GM12878 (cell line): Measurements from ENCODE around the gene ASIC4. TPM values are rescaled to one million over a fixed set of nuclear protein-coding genes. Genes with fewer than 3 reads are reported as not detected.

Experiments used
- ATAC-seq: fragments of 200-7000 bp; cut with Tn5 transposase; 3 replicates; pipeline ENCODE4 v1.9.1; 2020; ENCODE audit warnings: mild to moderate bottlenecking, moderate library complexity
- BruUV-seq: library from RNA; stranded (reverse); fragments of 400-500 nt; replicated peaks from 2 replicates; lab custom pipeline; 2021; lab: Mats Ljungman, UMichigan
- CTCF ChIA-PET: fragments of 300-600 bp; sonication (Branson Sonifier 250); formaldehyde crosslinking; extraction: SDS; loops from one replicate; lab custom pipeline; 2021; ENCODE audit warnings: inconsistent platforms; lab: Yijun Ruan, JAX
- POLR2A ChIA-PET: fragments of 350-600 bp; formaldehyde crosslinking; extraction: SDS; loops from one replicate; lab custom pipeline; 2021; ENCODE audit warnings: inconsistent platforms; lab: Charles Lee
- RAD21 ChIA-PET: fragments of 300-600 bp; sonication (Branson Sonifier 250); formaldehyde crosslinking; loops from one replicate; lab custom pipeline; 2023; ENCODE audit warnings: antibody characterized with exemption; ENCODE audit not compliant: unreplicated experiment; lab: Charles Lee
- SMC1A ChIA-PET: fragments of 300-600 bp; sonication (Branson Sonifier 250); formaldehyde crosslinking; loops from one replicate; lab custom pipeline; 2023; ENCODE audit not compliant: unreplicated experiment, uncharacterized antibody; lab: Charles Lee
- DNase-seq: peaks from one replicate; pipeline ENCODE4 v3.0.0-alpha.2; 2011; ENCODE audit warnings: low read depth, low spot score
- FAIRE-seq: peaks from 3 replicates; lab custom pipeline; 2011; peaks lifted over from hg19 to GRCh38; lab: Jason Lieb, UNC
- H2AFZ ChIP-seq: 2 replicates; pipeline ENCODE4 v1.6.0; 2011; ENCODE audit warnings: low read depth, low read length, control low read depth; ENCODE audit not compliant: control insufficient read depth
- H3K27ac ChIP-seq: 2 replicates; pipeline ENCODE4 v1.5.1; 2011; ENCODE audit warnings: control low read depth; ENCODE audit not compliant: control insufficient read depth, insufficient read depth
- H3K27me3 ChIP-seq, 2 experiments: replicated peaks in 1 of 2; 2 replicates each; pipeline versions ENCODE4 v1.6.0 to v1.6.1; 2011; ENCODE audit warnings: low read length in 1 of 2; ENCODE audit not compliant: control insufficient read depth in 2 of 2, insufficient read depth in 2 of 2
- H3K36me3 ChIP-seq, 2 experiments: 2 replicates each; pipeline ENCODE4 v1.5.1; 2011; ENCODE audit warnings: low read length in 1 of 2; ENCODE audit not compliant: control insufficient read depth in 2 of 2, insufficient read depth in 2 of 2
- H3K4me1 ChIP-seq: 2 replicates; pipeline ENCODE4 v1.6.1; 2011; ENCODE audit warnings: mild to moderate bottlenecking, low read length, moderate library complexity, mixed read lengths; ENCODE audit not compliant: control insufficient read depth, insufficient read depth
- H3K4me2 ChIP-seq: 2 replicates; pipeline ENCODE4 v1.6.0; 2011; ENCODE audit warnings: control low read depth; ENCODE audit not compliant: control insufficient read depth, insufficient read depth
- H3K4me3 ChIP-seq: fragments of 200-600 bp; sonication (generic); 2 replicates; pipeline ENCODE4 v1.5.1; 2016
- H3K79me2 ChIP-seq: 2 replicates; pipeline ENCODE4 v1.6.0; 2011; ENCODE audit warnings: low read length; ENCODE audit not compliant: control insufficient read depth, insufficient read depth
- H3K9ac ChIP-seq: 2 replicates; pipeline ENCODE4 v1.8.0; 2011; ENCODE audit warnings: low read length, control low read depth, mixed read lengths; ENCODE audit not compliant: control insufficient read depth, insufficient read depth
- H3K9me3 ChIP-seq: replicated peaks from 3 replicates; pipeline ENCODE4 v1.5.1; 2011; ENCODE audit warnings: mild to moderate bottlenecking, low read length; ENCODE audit not compliant: control insufficient read depth, insufficient read depth
- H4K20me1 ChIP-seq: 2 replicates; pipeline ENCODE4 v1.6.0; 2011; ENCODE audit not compliant: control insufficient read depth, insufficient read depth
- ZBTB40 ChIP-seq: fragments of 450-650 bp; IDR thresholded peaks from 2 replicates; pipeline ENCODE4 v1.6.1; 2016; ENCODE audit warnings: mild to moderate bottlenecking, moderate library complexity, borderline replicate concordance
- WGBS: methylation state at CpG from one replicate; pipeline ENCODE4 v1.1.6; 2016; ENCODE audit warnings: low lambda C conversion rate; ENCODE audit not compliant: insufficient replicate concordance, insufficient coverage; ENCODE audit errors: missing lambda C conversion rate; 5-methylcytosine and 5-hydroxymethylcytosine counted together
- in situ Hi-C: fragments of 300-500 bp; cut with MboI; formaldehyde crosslinking; loops from 9 replicates; pipeline ENCODE4 v1.14.3; 2018; ENCODE audit warnings: mixed read lengths
- intact Hi-C: fragments of 100-400 bp; cut with micrococcal nuclease; formaldehyde crosslinking; loops from one replicate; pipeline ENCODE4 v1.14.2; 2022; ENCODE audit not compliant: unreplicated experiment
- polyA plus RNA-seq, 11 experiments: library from polyadenylated mRNA; depleted of rRNA in 4 of 11; unstranded in 6 of 11; stranded (reverse) in 5 of 11; fragments of >200 nt; fragmentation: Nextera tagmentation in 4 of 11; fragmentation: Illumina TruSeq in 1 of 11; extraction: Ambion mirVana in 4 of 11; extraction: Trizol in 1 of 11; gene quantifications; 1 replicate in 1 of 11; 2 replicates in 10 of 11; pipeline versions ENCODE4 v1.2.1 to v1.2.3, GENCODE V29; 2011 to 2016; ENCODE audit warnings: inconsistent platforms in 2 of 11, missing spikeins in 2 of 11, low read depth in 1 of 11
- total RNA-seq, 4 experiments: library from RNA; depleted of rRNA in 3 of 4; stranded (reverse); fragments of >200 nt in 3 of 4; fragmentation: Illumina TruSeq in 1 of 4; extraction: Trizol in 1 of 4; gene quantifications; 2 replicates each; pipeline versions ENCODE4 v1.2.1 to v1.2.3, GENCODE V29; 2013 to 2021
- TF ChIP-seq, protein P1 (sequence below): IDR thresholded peaks from 2 replicates; pipeline ENCODE4 v1.6.1; 2011; ENCODE audit warnings: low read depth, low read length, improper control_type of control experiment, borderline replicate concordance

Gene ASIC4
- total and polyA plus RNA-seq, 10 of the 15 experiments (the other 5 are each of a cell fraction or from before 2014, with no cell fraction given), result 0.01 TPM; not detected in 9

DNA sequence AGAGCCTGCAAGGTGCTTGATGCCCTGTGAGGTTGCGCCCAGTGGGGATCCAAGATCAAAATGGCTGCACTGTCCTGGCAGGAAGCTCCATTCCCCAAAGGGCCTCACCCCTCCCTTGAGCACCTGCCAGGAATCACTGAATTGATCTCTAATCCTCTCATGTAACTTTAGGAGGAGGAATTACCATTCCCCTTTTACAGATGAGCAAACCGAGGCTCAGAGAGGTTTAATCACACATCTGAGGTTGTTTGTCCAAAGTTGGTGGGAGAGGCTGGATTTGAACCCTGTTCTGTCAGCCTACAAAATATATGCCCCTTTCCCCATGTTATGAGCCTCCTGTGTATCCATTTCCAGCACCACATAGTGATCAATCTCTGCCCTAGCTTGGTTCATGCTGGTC is 10.5 kb downstream of the ASIC4 start (continued):
- TF ChIP-seq ZBTB40, result no peak

- Histone ChIP-seq H3K9ac (no peak overlapping the region), H3K36me3 (no peaks in the 10 kb centered on the region), H3K79me2 (no peaks in the 10 kb centered on the region), H2AFZ (no peak overlapping the region), H3K27me3 (peaks cover 21 to 22% of the 10 kb centered on the region in 2 experiments), H3K4me3 (no peak overlapping the region), H4K20me1 (no peaks in the 10 kb centered on the region; the same call in 1 of the 2 replicates), H3K4me1 (no peaks in the 10 kb centered on the region), H3K27ac (no peak overlapping the region), H3K9me3 (no peaks in the 10 kb centered on the region), H3K4me2 (no peak overlapping the region)
- DNase-seq (no peak), ATAC-seq (no peak), FAIRE-seq (no peak)
- in situ Hi-C loops (no loop called here), intact Hi-C loops (no loop called here)
- TF ChIP-seq, protein P1, sequence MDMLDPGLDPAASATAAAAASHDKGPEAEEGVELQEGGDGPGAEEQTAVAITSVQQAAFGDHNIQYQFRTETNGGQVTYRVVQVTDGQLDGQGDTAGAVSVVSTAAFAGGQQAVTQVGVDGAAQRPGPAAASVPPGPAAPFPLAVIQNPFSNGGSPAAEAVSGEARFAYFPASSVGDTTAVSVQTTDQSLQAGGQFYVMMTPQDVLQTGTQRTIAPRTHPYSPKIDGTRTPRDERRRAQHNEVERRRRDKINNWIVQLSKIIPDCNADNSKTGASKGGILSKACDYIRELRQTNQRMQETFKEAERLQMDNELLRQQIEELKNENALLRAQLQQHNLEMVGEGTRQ, result no peak
- ChIA-PET SMC1A (interaction anchor here (1.0 kb wide), 1 partner anchor 31 kb away, joined by 4 read pairs; no protein-coding TSS in a partner anchor), CTCF (interaction anchor here (0.5 to 10.8 kb wide), 5 partner anchors 10 to 137 kb away, joined by 3 to 224 read pairs (median 5); partner anchors contain the start of gene GMPPA), RAD21 (no interaction called here), POLR2A (no interaction called here)
- no TSS peak for BruUV-seq
- WGBS, result 22% methylated on average over 9 of the region's 9 CpGs
Observed at GRCh38 chr2:219525533-219526232, 11.4 kb downstream of the ASIC4 start.
